IPS-11a (cell line): ENCODE results near the gene LPP.

Source experiments
- H3K4me3 ChIP-seq: one replicate; pipeline ENCODE4 v1.5.1; 2013; ENCODE audit warnings: low read depth, low read length, control low read depth

Gene LPP

GRCh38 chr3:188458756-188459155 is 304.8 kb downstream of the LPP start:
- H3K4me3 ChIP-seq = no peak overlapping the region

- H3K4me3 ChIP-seq = no peak overlapping the region
Observed at GRCh38 chr3:188465311-188465710, 311.4 kb downstream of the LPP start.

GRCh38 chr3:188468196-188468595 is 314.2 kb downstream of the LPP start:
- H3K4me3 ChIP-seq = no peak overlapping the region

- H3K4me3 ChIP-seq = no peak overlapping the region
Observed at GRCh38 chr3:188468662-188469061, 314.7 kb downstream of the LPP start.

- H3K4me3 ChIP-seq = no peak overlapping the region
Observed at GRCh38 chr3:188469228-188469885, 315.4 kb downstream of the LPP start.

- H3K4me3 ChIP-seq = no peak overlapping the region
Observed at GRCh38 chr3:188470508-188471130, 316.7 kb downstream of the LPP start.

GRCh38 chr3:188471723-188472122 is 317.8 kb downstream of the LPP start:
- H3K4me3 ChIP-seq = no peak overlapping the region

GRCh38 chr3:188472336-188472735 is 318.4 kb downstream of the LPP start:
- H3K4me3 ChIP-seq = no peak overlapping the region

GRCh38 chr3:188473045-188473444 is 319.1 kb downstream of the LPP start:
- no peak overlapping the region for H3K4me3 ChIP-seq

GRCh38 chr3:188473591-188474288 is 319.8 kb downstream of the LPP start:
- H3K4me3 ChIP-seq = no peak overlapping the region

- H3K4me3 ChIP-seq = no peak overlapping the region
Observed at GRCh38 chr3:188476935-188477334, 323.0 kb downstream of the LPP start.

- H3K4me3 ChIP-seq = no peak overlapping the region
Observed at GRCh38 chr3:188480011-188480410, 326.1 kb downstream of the LPP start.

- no peak overlapping the region for H3K4me3 ChIP-seq
Observed at GRCh38 chr3:188482929-188483328, 329.0 kb downstream of the LPP start.

- H3K4me3 ChIP-seq = no peak overlapping the region
Observed at GRCh38 chr3:188486126-188486525, 332.2 kb downstream of the LPP start.

- H3K4me3 ChIP-seq = no peak overlapping the region
Observed at GRCh38 chr3:188486952-188487351, 333.0 kb downstream of the LPP start.

GRCh38 chr3:188487652-188488051 is 333.7 kb downstream of the LPP start:
- no peak overlapping the region for H3K4me3 ChIP-seq

- H3K4me3 ChIP-seq = no peak overlapping the region
Observed at GRCh38 chr3:188488801-188489200, 334.8 kb downstream of the LPP start.

GRCh38 chr3:188489639-188490405 is 335.9 kb downstream of the LPP start:
- no peak overlapping the region for H3K4me3 ChIP-seq

- no peak overlapping the region for H3K4me3 ChIP-seq
Observed at GRCh38 chr3:188490416-188490815, 336.5 kb downstream of the LPP start.

- no peak overlapping the region for H3K4me3 ChIP-seq
Observed at GRCh38 chr3:188491276-188491687, 337.3 kb downstream of the LPP start.

GRCh38 chr3:188496390-188496789 is 342.4 kb downstream of the LPP start:
- no peak overlapping the region for H3K4me3 ChIP-seq
